ENCODE measurements around the gene KRT14.
"Not testable (repeated sequence)": the region's sequence is repeated elsewhere in the genome, so short reads cannot be mapped to it uniquely, and the experiment has no call there.

KRT14 gene

GRCh38 chr17:41580244-41580575 lies 6.5 kb downstream of the KRT14 start:
- no peak for DNase-seq (ENCODE audit: low read depth in 2 of 2, low spot score in 1 of 2)

- no peak for DNase-seq (ENCODE audit: low read depth in 2 of 2, low spot score in 1 of 2)
Measured at GRCh38 chr17:41579484-41580243, 7.0 kb downstream of the KRT14 start.

GRCh38 chr17:41578971-41579370 lies 7.7 kb downstream of the KRT14 start:
- DNase-seq (ENCODE audit: low read depth in 2 of 2, low spot score in 1 of 2), result no peak

- no peak for DNase-seq (ENCODE audit: low read depth in 2 of 2, low spot score in 1 of 2)
Measured at GRCh38 chr17:41578538-41578937, 8.2 kb downstream of the KRT14 start.

- DNase-seq (ENCODE audit: low read depth in 2 of 2, low spot score in 1 of 2), result not testable (repeated sequence)
Measured at GRCh38 chr17:41576740-41577139, 10.0 kb downstream of the KRT14 start.

GRCh38 chr17:41575336-41575735 lies 11.4 kb downstream of the KRT14 start:
- no peak for DNase-seq (ENCODE audit: low read depth in 2 of 2, low spot score in 1 of 2)

- DNase-seq (ENCODE audit: low read depth in 2 of 2, low spot score in 1 of 2), result no peak
Measured at GRCh38 chr17:41571561-41572434, 14.9 kb downstream of the KRT14 start, which contains the start of gene KRT9. KRT9 (minus strand) TSS chr17:41572059; CDS start chr17:41571992, 67 bp downstream.

GRCh38 chr17:41567317-41567716 lies 19.4 kb downstream of the KRT14 start:
- DNase-seq (ENCODE audit: low read depth in 2 of 2, low spot score in 1 of 2), result no peak

GRCh38 chr17:41565338-41565737 lies 21.4 kb downstream of the KRT14 start:
- no peak for DNase-seq (ENCODE audit: low read depth in 2 of 2, low spot score in 1 of 2)

- no peak for DNase-seq (ENCODE audit: low read depth in 2 of 2, low spot score in 1 of 2)
Measured at GRCh38 chr17:41563607-41564170, 23.0 kb downstream of the KRT14 start.

- DNase-seq (ENCODE audit: low read depth in 2 of 2, low spot score in 1 of 2), result no peak
Measured at GRCh38 chr17:41561554-41561953, 25.1 kb downstream of the KRT14 start.

GRCh38 chr17:41559548-41559947 lies 27.1 kb downstream of the KRT14 start:
- no peak for DNase-seq (ENCODE audit: low read depth in 2 of 2, low spot score in 1 of 2)

GRCh38 chr17:41556931-41557330 lies 29.8 kb downstream of the KRT14 start:
- no peak for DNase-seq (ENCODE audit: low read depth in 2 of 2, low spot score in 1 of 2)

GRCh38 chr17:41556306-41556705 lies 30.4 kb downstream of the KRT14 start:
- DNase-seq (ENCODE audit: low read depth in 2 of 2, low spot score in 1 of 2), result no peak

GRCh38 chr17:41555105-41555887 lies 31.4 kb downstream of the KRT14 start:
- no peak for DNase-seq (ENCODE audit: low read depth in 2 of 2, low spot score in 1 of 2)

GRCh38 chr17:41553987-41554680 lies 32.6 kb downstream of the KRT14 start:
- DNase-seq (ENCODE audit: low read depth in 2 of 2, low spot score in 1 of 2), result no peak

GRCh38 chr17:41553176-41553575 lies 33.5 kb downstream of the KRT14 start:
- no peak for DNase-seq (ENCODE audit: low read depth in 2 of 2, low spot score in 1 of 2)

GRCh38 chr17:41552455-41552854 lies 34.2 kb downstream of the KRT14 start:
- no peak for DNase-seq (ENCODE audit: low read depth in 2 of 2, low spot score in 1 of 2)

GRCh38 chr17:41551365-41551764 lies 35.3 kb downstream of the KRT14 start:
- no peak for DNase-seq (ENCODE audit: low read depth in 2 of 2, low spot score in 1 of 2)

GRCh38 chr17:41549596-41550039 lies 37.1 kb downstream of the KRT14 start:
- DNase-seq (ENCODE audit: low read depth in 2 of 2, low spot score in 1 of 2), result no peak

Measured in stimulated activated CD8-positive, alpha-beta memory T cell treated with anti-CD3 and anti-CD28 coated beads, Interleukin-4, amount 100 ng/mL, for 1 hour (primary cell).